ENCODE results near the gene ANKMY1.

Gene ANKMY1

DNA sequence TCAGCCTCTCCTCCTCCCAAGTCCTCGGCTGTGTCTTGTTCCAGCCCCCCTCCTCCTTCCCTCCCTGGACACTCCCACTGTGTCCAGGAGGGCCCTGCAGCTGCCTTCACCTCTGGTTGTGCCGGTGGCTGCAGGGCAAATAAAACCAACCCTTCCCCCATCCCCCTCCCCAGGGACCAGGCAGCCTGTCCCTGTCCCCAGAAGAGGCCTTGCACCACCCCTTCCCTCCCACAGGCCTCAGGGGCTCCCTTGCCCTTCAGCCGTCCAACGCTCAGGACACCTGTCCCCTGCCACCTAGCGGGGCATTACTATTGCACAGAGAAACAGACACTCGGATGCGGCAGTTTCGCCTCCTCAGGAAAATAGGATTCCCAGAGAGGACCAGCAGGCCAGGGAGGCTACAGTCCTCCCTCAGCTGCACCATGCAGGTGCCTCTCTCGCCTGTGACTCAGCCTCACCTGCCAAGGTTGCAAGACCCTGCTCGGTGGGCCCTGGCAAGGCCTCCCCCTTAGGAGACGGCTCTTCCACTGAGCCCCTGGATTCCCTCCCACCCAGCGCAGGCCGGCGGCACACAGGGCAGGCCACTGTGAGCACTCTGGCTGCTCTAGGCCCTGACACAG is 127.8 kb downstream of the ANKMY1 start:
- DNase-seq, result no peak
